Measurements from ENCODE around the gene GGCT. TPM values are rescaled to one million over a fixed set of nuclear protein-coding genes. Genes with fewer than 3 reads are reported as not detected.
A peak's percentile ranks its signal among the peaks of the same experiment; 100 is the strongest.

GGCT gene
- total RNA-seq, 1 donor from 2014 or later = 12.5 TPM

DNA sequence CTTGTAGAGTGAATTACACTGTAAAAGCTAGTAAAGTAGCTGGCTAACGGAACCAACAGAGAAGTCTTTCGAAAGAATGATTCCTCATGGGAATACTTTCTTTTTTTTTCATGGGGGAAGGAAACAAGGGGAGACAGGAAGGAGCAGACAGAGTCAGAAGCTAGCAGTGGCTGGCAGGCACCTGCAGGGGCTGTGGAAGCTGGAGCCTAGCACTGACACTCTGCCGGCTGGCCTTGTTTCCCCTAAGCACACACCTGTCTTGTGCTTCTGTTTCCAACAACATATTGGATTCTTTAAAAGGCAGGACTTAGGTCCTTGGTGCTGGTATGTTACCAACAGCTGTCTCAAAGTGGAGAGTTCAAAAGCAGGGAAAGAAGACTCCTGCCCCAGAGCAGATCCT lies 50.7 kb downstream of the GGCT start:
- Histone ChIP-seq H3K27me3 (ENCODE audit: control insufficient read depth in 3 of 3, insufficient read depth in 3 of 3, low read length in 3 of 3) (no peaks in the 10 kb centered on the region), H3K36me3 (ENCODE audit: control insufficient read depth in 3 of 3, insufficient read depth in 3 of 3, low read length in 3 of 3) (peaks cover 42 to 66% (median 46%) of the 10 kb centered on the region in 3 donors), H3K9me3 (ENCODE audit: control insufficient read depth in 3 of 3, low read length in 3 of 3) (no peaks in the 10 kb centered on the region), H3K4me1 (ENCODE audit: control insufficient read depth in 3 of 3, insufficient read depth in 3 of 3, low read length in 3 of 3) (peaks cover 9 to 10% (median 9%) of the 10 kb centered on the region in 3 donors), H3K27ac (ENCODE audit: low read depth, low read length) (peak overlapping the region; percentile 10), H3K4me3 (ENCODE audit: low read length in 3 of 3) (no peak overlapping the region), H3K9ac (ENCODE audit: low read depth in 1 of 3, low read length in 3 of 3) (no peak overlapping the region)

DNA sequence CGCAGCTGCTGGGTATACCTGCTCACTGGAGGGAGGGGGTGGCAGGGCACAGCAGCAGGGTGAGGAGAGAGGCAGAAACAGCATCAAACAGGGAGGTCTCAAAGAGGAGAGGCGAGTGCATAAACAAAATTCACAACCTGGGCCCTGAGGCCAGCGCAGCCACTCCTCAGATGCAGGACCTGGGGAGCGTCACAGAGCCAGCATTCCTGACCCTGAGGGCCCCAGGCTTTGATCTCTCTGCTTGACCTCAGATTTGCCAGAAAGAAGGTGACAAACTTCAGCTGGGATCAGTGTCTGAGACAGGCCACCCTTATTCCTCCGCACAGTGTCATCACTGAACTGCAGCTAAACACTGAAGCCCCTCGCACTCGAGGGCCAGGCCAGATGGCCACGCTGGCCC lies 51.6 kb downstream of the GGCT start:
- peaks cover 9 to 10% (median 9%) of the 10 kb centered on the region in 3 donors for H3K4me1 ChIP-seq (ENCODE audit: control insufficient read depth in 3 of 3, insufficient read depth in 3 of 3, low read length in 3 of 3)
- H3K27ac ChIP-seq (ENCODE audit: low read depth, low read length) = no peak overlapping the region
- H3K27me3 ChIP-seq (ENCODE audit: control insufficient read depth in 3 of 3, insufficient read depth in 3 of 3, low read length in 3 of 3) = no peaks in the 10 kb centered on the region
- no peak overlapping the region for H3K4me3 ChIP-seq (ENCODE audit: low read length in 3 of 3)
- no peaks in the 10 kb centered on the region for H3K9me3 ChIP-seq (ENCODE audit: control insufficient read depth in 3 of 3, low read length in 3 of 3)
- H3K36me3 ChIP-seq (ENCODE audit: control insufficient read depth in 3 of 3, insufficient read depth in 3 of 3, low read length in 3 of 3) = peaks cover 47 to 75% (median 52%) of the 10 kb centered on the region in 3 donors
- no peak overlapping the region for H3K9ac ChIP-seq (ENCODE audit: low read depth in 1 of 3, low read length in 3 of 3)

DNA sequence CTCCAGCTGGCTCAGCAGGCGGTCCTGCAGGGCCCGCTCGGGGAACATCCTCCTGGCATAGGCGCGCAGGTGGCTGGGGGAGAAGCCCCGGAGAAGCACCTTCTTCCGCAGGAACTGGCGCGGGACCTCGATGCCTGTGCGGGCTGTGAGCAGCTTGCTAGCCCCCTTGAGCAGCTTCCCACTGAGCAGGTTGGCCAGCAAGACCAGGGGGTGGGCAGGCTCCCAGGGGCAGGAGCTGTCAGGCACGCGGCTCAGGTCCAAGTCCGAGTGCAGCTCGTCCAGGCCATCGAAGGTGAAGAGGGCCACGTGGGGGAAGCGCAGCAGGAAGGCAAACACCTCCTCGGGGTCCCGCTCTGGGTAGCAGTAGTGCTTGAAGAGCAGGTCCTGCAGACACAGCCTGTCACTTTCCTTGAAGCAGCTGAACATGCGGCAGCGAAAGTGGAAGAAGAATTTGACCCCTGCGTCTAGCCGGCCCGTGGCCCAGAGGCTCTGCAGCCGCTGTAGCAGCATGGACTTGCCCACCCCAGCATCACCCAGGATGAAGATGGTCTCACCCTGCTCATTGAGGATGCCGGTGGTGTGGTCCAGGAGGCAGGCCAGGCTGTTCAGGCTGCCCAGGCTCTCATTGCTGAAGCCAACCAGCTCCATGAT lies 52.2 kb downstream of the GGCT start:
- Histone ChIP-seq H3K9me3 (ENCODE audit: control insufficient read depth in 3 of 3, low read length in 3 of 3) (no peaks in the 10 kb centered on the region), H3K27me3 (ENCODE audit: control insufficient read depth in 3 of 3, insufficient read depth in 3 of 3, low read length in 3 of 3) (no peaks in the 10 kb centered on the region), H3K9ac (ENCODE audit: low read depth in 1 of 3, low read length in 3 of 3) (no peak overlapping the region), H3K36me3 (ENCODE audit: control insufficient read depth in 3 of 3, insufficient read depth in 3 of 3, low read length in 3 of 3) (peaks cover 52 to 78% (median 52%) of the 10 kb centered on the region in 3 donors), H3K27ac (ENCODE audit: low read depth, low read length) (no peak overlapping the region), H3K4me1 (ENCODE audit: control insufficient read depth in 3 of 3, insufficient read depth in 3 of 3, low read length in 3 of 3) (peaks cover 9 to 10% (median 9%) of the 10 kb centered on the region in 3 donors), H3K4me3 (ENCODE audit: low read length in 3 of 3) (no peak overlapping the region)

DNA sequence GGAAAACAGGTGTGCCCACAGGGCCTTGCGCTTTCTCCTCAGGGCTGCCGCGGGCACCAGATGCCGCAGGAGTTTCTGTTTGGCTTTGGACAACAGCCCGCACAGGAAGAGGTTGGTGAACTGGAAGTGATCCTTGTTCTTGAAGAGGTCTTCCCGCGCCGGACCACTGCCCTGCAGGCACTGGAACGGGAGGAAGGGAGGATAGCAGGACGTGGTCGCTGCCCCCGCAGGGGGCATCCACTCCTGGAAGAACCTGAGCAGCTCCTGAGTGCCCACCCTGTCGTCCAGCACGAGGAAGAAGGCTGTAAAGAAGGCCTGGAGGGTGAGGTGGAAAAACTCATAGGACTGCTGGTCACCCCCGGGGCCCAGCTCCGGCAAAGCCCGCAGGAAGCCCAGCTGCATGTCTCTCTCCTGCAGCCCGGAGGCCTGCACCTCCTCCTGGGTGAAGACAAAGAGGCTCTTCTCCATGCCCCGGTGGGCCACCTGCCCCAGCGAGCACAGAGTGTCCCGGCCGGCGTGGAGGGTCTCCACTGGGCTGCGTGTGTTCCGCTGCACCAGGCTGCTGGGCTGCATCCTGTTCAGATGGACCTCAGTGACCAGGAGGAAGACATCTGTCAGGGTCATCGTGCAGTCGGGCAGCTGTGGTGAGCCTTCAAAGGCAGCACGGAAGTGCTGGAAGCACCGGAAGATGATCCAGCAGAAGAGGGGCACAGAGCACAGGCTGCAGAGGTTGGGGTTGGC lies 52.9 kb downstream of the GGCT start:
- Histone ChIP-seq H3K27me3 (ENCODE audit: control insufficient read depth in 3 of 3, insufficient read depth in 3 of 3, low read length in 3 of 3) (no peaks in the 10 kb centered on the region), H3K36me3 (ENCODE audit: control insufficient read depth in 3 of 3, insufficient read depth in 3 of 3, low read length in 3 of 3) (peaks cover 55 to 82% (median 58%) of the 10 kb centered on the region in 3 donors), H3K4me1 (ENCODE audit: control insufficient read depth in 3 of 3, insufficient read depth in 3 of 3, low read length in 3 of 3) (peaks cover 9 to 10% (median 9%) of the 10 kb centered on the region in 3 donors), H3K4me3 (ENCODE audit: low read length in 3 of 3) (no peak overlapping the region), H3K9ac (ENCODE audit: low read depth in 1 of 3, low read length in 3 of 3) (no peak overlapping the region), H3K9me3 (ENCODE audit: control insufficient read depth in 3 of 3, low read length in 3 of 3) (no peaks in the 10 kb centered on the region), H3K27ac (ENCODE audit: low read depth, low read length) (no peak overlapping the region)

DNA sequence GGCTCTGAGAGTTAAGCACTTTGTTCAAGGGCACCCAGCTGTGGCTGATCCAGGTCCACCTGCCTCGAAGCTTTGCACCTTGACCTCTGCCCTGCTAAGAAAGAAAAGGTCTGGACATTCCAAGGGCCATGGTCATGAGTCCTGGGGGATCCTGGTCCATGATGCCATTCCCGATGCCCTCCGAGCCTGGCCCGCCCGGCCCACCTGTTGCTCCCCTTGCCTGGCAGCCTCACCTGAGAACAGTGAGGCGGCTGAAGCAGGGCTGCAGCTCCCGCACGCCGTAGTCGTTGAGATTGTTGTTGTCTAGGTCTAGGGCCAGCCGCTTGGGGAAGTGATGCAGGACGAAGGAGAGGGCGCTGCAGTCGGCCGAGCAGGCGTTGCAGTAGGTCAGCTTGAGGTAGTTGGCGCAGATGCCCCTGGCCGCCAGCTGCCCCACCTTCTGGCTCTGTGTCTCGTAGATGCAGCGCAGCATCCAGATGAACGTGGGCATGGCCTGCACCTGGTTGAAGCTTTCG lies 53.6 kb downstream of the GGCT start:
- no peak overlapping the region for H3K27ac ChIP-seq (ENCODE audit: low read depth, low read length)
- H3K27me3 ChIP-seq (ENCODE audit: control insufficient read depth in 3 of 3, insufficient read depth in 3 of 3, low read length in 3 of 3) = no peaks in the 10 kb centered on the region
- peaks cover 53 to 82% (median 57%) of the 10 kb centered on the region in 3 donors for H3K36me3 ChIP-seq (ENCODE audit: control insufficient read depth in 3 of 3, insufficient read depth in 3 of 3, low read length in 3 of 3)
- no peaks in the 10 kb centered on the region for H3K9me3 ChIP-seq (ENCODE audit: control insufficient read depth in 3 of 3, low read length in 3 of 3)
- no peak overlapping the region for H3K9ac ChIP-seq (ENCODE audit: low read depth in 1 of 3, low read length in 3 of 3)
- peaks cover 9 to 10% (median 9%) of the 10 kb centered on the region in 3 donors for H3K4me1 ChIP-seq (ENCODE audit: control insufficient read depth in 3 of 3, insufficient read depth in 3 of 3, low read length in 3 of 3)
- no peak overlapping the region for H3K4me3 ChIP-seq (ENCODE audit: low read length in 3 of 3)

DNA sequence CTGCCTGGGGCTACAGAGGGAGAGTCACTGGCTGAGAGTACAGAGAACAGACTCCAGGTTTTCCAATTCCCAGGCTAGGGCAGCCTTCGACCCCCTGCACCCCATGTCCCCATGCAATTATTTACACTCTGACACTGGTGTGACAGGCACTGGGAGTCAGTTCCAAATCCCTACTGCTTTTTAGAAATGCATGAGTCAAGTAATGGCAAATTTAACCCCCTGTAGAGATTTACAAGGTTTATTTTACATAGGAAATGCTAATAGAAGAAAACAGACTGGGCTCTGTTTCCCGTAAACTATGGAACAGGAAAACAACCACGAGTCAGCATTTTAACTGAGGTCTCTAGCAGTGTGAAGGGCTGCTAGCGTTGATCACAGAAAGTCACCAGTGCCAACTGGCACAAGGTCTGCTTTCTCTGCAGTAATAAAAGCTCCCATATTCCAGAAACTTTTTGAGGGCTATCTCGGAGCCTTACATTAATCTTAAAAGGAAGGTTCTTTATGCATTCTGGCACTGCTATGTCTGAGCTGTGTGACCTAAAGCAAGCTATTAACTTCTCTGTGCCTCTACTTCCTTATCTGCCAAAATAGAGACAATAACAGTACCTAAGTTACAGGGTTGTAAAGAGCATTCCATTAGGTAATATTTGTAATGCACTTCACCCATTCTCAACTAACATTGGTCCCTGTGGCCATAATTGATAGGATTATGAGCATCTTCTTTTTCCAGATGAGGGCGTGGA lies 54.2 kb downstream of the GGCT start:
- Histone ChIP-seq H3K9me3 (ENCODE audit: control insufficient read depth in 3 of 3, low read length in 3 of 3) (no peaks in the 10 kb centered on the region), H3K27ac (ENCODE audit: low read depth, low read length) (no peak overlapping the region), H3K4me1 (ENCODE audit: control insufficient read depth in 3 of 3, insufficient read depth in 3 of 3, low read length in 3 of 3) (peaks cover 9 to 10% (median 9%) of the 10 kb centered on the region in 3 donors), H3K4me3 (ENCODE audit: low read length in 3 of 3) (no peak overlapping the region), H3K36me3 (ENCODE audit: control insufficient read depth in 3 of 3, insufficient read depth in 3 of 3, low read length in 3 of 3) (peaks cover 55 to 81% (median 56%) of the 10 kb centered on the region in 3 donors), H3K27me3 (ENCODE audit: control insufficient read depth in 3 of 3, insufficient read depth in 3 of 3, low read length in 3 of 3) (no peaks in the 10 kb centered on the region), H3K9ac (ENCODE audit: low read depth in 1 of 3, low read length in 3 of 3) (no peak overlapping the region)

DNA sequence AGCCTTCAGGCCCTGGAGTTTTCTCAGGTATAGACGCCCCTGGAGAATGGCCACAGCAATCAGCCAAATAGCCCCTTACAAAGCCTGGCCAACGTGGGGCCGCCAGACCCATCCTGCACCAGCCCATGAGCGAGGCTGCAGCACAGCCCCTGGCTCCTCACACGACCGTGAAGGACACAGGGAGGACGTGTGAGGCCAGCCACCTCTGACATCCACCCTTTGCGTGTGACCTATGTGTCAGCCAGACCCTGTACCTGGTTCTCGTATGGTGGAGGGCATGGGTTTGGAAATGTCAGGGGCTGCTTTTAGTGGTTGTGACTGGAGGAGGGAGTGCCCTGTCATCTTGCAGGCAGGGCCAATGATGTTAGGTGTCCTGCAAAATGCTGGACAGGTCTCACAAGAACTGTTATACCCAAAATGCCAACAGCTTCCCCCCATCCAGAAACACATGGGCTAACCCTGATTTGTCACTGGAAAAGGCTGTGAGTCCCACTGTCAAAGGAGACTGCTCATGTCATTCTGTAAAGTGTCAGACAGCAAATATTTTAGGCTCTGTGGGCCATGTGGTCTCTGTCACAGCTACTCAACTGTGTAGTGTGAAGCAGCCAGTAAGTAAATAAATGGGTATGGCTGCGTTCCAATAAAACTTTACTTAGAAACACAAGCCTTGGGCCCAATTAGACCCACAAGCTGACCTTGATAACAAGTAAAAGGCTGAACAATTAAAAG lies 56.0 kb downstream of the GGCT start:
- H3K27me3 ChIP-seq (ENCODE audit: control insufficient read depth in 3 of 3, insufficient read depth in 3 of 3, low read length in 3 of 3) = no peaks in the 10 kb centered on the region
- no peaks in the 10 kb centered on the region for H3K9me3 ChIP-seq (ENCODE audit: control insufficient read depth in 3 of 3, low read length in 3 of 3)
- H3K4me1 ChIP-seq (ENCODE audit: control insufficient read depth in 3 of 3, insufficient read depth in 3 of 3, low read length in 3 of 3) = peaks cover under 1 to 5% (median 4%) of the 10 kb centered on the region in 3 donors
- no peak overlapping the region for H3K27ac ChIP-seq (ENCODE audit: low read depth, low read length)
- no peak overlapping the region for H3K9ac ChIP-seq (ENCODE audit: low read depth in 1 of 3, low read length in 3 of 3)
- peaks cover 49 to 65% (median 49%) of the 10 kb centered on the region in 3 donors for H3K36me3 ChIP-seq (ENCODE audit: control insufficient read depth in 3 of 3, insufficient read depth in 3 of 3, low read length in 3 of 3)
- no peak overlapping the region for H3K4me3 ChIP-seq (ENCODE audit: low read length in 3 of 3)

DNA sequence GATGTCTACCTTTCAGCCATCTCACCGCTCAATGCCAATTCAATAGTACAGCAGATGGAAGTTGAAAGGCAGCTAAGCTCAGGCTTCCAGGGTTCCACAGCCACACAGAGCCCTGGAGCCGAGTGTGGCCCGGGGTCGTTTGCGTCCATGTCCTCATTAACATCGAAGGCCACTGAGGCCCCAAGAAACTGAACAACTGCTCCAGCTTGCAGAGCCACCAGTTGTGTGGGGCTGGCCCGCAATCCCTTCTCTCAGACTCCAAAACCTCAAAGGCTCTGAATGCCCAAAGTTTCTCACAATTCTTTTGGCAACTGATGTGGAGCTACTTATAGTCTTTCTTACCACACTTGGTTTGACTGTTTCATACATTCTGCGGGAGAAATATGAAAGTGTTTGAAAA lies 57.2 kb downstream of the GGCT start:
- Histone ChIP-seq H3K9me3 (ENCODE audit: control insufficient read depth in 3 of 3, low read length in 3 of 3) (no peaks in the 10 kb centered on the region), H3K27me3 (ENCODE audit: control insufficient read depth in 3 of 3, insufficient read depth in 3 of 3, low read length in 3 of 3) (no peaks in the 10 kb centered on the region), H3K4me1 (ENCODE audit: control insufficient read depth in 3 of 3, insufficient read depth in 3 of 3, low read length in 3 of 3) (no peaks in the 10 kb centered on the region), H3K36me3 (ENCODE audit: control insufficient read depth in 3 of 3, insufficient read depth in 3 of 3, low read length in 3 of 3) (peaks cover 41 to 57% (median 44%) of the 10 kb centered on the region in 3 donors), H3K9ac (ENCODE audit: low read depth in 1 of 3, low read length in 3 of 3) (no peak overlapping the region), H3K27ac (ENCODE audit: low read depth, low read length) (no peak overlapping the region), H3K4me3 (ENCODE audit: low read length in 3 of 3) (no peak overlapping the region)
